HG02588 (cell line): Measurements from ENCODE around the gene SNTG2.
"Not testable (repeated sequence)": the region's sequence is repeated elsewhere in the genome, so short reads cannot be mapped to it uniquely, and the experiment has no call there.

Experiments
- ATAC-seq: cut with Tn5 transposase; IDR thresholded peaks from one replicate; pipeline ENCODE4 v1.9.1; 2021; ENCODE audit warnings: mild to moderate bottlenecking, moderate library complexity; ENCODE audit not compliant: unreplicated experiment

The SNTG2 gene

GRCh38 chr2:1360557-1361250, 410.1 kb downstream of the SNTG2 start:
- no peak for ATAC-seq

DNA sequence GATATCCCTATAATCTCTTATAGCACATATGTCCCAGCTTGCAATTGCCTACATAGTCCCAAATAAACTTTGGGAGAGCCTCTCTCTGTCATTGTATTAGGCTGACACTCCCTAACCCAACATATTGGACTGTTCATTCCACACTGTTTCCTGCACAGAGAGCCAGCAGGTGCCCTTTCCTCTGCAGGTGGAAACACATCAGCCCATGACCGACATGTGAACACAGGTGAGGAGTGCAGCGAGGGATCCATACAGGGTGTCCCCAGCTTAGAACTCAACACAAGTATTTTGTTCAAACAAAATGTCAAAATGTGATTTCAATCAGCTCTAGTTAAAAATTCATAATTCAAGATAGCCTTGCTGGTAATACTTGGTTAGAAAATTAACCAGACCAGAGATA, 412.7 kb downstream of the SNTG2 start:
- no peak for ATAC-seq

- no peak for ATAC-seq
These were observed 416.0 kb downstream of the SNTG2 start for GRCh38 chr2:1366546-1367134.

DNA sequence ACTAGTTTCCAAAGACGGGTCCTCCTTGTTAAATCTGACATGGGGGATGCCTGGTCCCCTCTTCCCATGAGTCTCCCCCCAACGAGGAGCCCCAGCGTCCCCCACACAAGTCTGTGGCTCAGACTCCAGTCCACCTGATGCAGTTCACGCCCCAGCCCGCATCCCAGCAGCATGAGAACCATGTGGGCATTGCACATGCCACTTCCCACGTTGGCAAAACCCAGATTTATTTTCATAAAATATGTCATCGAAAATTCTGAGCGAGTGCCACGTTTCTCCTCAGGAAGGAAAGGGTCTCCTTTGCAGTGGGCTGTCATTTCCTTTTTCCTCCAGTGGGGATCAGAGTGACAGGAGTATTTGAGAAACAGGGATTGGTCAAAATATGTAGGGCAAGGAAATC, 417.0 kb downstream of the SNTG2 start:
- ATAC-seq: no peak

- ATAC-seq: no peak
These were observed 419.3 kb downstream of the SNTG2 start for GRCh38 chr2:1369905-1370304.

GRCh38 chr2:1370461-1370860, 419.8 kb downstream of the SNTG2 start:
- ATAC-seq: no peak

- ATAC-seq: no peak
These were observed 420.4 kb downstream of the SNTG2 start for GRCh38 chr2:1371082-1371481.

DNA sequence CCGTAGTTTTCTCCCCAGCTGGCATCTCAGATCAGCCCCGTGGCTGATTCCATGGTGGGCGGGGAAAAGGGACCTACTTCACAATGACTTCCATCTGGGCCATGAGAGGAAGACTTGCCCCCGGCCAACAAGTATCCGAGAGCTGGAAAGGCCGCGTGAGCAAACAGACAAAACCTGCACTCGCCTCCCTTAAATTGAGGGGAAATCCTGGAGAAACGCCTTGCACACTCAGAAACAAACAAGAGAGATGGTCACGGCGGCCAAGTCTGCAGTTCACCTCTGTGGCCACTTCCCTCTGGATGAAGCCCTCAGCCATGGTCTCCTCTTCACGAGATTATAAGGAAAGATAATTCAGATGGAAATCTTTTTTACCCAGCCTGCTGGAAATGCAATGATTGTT, 423.2 kb downstream of the SNTG2 start:
- ATAC-seq: no peak

DNA sequence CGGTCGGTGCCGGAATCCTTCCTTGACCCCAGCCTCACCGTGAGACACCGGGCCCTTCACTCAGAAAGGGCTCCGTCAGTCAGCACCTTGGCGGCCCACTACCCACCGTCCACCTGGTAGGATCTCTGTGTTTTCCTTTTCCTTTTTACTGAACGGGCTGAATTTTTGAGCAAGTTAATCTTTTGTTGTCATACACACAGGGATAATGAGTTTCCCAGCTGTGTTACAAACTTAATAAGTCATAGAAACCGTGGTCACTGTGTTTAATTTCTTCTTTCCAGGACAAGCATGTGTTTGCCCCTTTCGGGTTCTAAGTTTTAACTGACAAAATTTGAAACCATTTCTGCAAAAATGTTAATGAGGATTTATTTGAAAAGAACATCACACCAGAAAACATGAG, 423.6 kb downstream of the SNTG2 start:
- no peak for ATAC-seq

DNA sequence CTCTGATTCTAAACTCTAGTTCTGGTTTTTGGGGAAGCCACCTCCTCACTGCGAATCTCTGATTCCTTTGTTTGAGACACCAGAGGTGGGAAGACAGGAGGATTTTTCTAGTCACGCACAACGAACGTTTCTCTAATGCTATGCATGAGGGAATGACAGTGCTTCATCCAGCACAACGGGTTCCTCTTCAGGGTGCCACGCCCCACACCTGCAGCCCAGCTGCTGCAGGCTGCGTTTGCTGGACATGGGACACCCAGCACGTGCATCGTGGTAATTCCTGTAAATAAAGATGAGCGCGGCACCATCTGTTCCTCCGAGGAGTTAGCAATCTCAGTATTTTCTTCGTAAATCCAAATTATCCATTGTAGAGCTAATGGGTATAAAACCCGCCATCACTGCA, 425.1 kb downstream of the SNTG2 start:
- no peak for ATAC-seq

- ATAC-seq: no peak
These were observed 426.8 kb downstream of the SNTG2 start for GRCh38 chr2:1377473-1377872.

- ATAC-seq: no peak
These were observed 428.0 kb downstream of the SNTG2 start for GRCh38 chr2:1378456-1379150.

DNA sequence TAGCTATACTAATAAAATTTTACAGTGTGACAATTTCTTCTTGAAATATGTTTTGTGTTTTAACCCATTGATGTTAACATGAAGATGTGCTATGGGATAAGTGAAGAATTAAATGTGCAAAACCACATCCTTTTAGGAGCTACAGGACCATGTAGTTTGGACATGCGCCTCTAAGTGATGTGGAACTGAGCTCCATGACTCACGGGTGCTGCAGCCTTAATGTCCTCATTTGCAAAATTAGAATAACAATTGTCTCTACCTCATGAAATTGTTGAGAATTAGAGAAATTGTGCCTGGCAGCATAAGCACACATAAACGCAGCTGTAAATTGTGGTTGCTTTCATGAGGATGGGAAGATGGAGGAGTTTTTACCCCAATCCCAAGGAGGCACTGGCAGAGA, 431.0 kb downstream of the SNTG2 start:
- no peak for ATAC-seq

- not testable (repeated sequence) for ATAC-seq
These were observed 437.5 kb downstream of the SNTG2 start for GRCh38 chr2:1387954-1388725.

DNA sequence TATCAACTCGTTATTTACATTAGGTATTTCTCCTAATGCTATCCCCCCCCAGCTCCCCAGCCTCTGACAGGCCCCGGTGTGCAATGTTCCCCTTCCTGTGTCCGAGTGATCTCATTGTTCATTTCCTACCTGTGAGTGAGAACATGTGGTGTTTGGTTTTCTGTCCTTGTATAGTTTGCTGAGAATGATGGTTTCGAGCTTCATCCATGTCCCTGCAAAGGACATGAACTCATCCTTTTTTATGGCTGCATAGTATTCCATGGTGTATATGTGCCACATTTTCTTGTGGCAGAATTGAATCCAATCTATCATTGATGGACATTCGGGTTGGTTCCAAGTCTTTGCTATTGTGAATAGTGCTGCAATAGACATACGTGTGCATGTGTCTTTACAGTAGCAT, 439.5 kb downstream of the SNTG2 start:
- not testable (repeated sequence) for ATAC-seq

GRCh38 chr2:1393321-1393720, 442.7 kb downstream of the SNTG2 start:
- ATAC-seq: no peak

GRCh38 chr2:1394709-1395408, 444.2 kb downstream of the SNTG2 start:
- ATAC-seq: no peak

DNA sequence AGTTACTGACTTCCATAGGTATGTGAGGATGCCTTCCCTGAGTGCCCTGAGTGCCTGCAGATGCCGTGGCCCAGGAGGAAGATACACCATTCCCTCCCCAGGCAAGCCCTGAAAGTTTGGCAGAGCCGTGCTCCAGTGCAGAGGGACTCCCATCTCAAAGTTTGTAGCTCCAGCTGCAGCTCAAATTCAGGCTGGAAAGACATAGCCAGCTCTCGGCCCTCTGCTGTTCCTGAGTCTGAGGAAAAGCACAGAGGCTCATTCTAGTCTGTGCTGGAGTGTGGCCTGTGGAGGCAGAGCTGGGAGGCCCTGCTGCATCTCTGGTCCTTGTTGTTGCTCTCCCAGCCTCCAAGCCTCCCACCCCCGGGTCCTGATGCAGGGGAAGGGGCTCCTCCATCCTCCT, 446.7 kb downstream of the SNTG2 start:
- ATAC-seq: no peak

DNA sequence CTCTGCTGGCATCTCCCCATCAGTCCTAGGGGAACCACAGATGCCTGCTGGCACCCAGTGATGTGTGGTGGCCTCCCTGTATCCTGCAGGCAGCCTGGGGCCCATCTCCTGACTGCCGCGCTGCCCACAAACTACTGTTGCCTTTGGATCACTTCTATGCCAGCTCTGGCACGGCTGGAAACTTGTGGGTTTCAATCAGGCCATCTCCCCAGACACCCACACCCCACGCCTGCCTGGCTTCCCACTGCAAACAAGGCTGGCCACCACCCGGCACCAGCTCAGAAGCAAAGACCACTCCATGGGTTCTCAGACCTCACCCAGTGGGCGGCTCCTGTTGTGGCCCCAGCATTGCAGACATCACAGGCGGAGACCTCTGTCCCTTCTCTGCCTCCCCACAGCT, 447.5 kb downstream of the SNTG2 start:
- no peak for ATAC-seq

DNA sequence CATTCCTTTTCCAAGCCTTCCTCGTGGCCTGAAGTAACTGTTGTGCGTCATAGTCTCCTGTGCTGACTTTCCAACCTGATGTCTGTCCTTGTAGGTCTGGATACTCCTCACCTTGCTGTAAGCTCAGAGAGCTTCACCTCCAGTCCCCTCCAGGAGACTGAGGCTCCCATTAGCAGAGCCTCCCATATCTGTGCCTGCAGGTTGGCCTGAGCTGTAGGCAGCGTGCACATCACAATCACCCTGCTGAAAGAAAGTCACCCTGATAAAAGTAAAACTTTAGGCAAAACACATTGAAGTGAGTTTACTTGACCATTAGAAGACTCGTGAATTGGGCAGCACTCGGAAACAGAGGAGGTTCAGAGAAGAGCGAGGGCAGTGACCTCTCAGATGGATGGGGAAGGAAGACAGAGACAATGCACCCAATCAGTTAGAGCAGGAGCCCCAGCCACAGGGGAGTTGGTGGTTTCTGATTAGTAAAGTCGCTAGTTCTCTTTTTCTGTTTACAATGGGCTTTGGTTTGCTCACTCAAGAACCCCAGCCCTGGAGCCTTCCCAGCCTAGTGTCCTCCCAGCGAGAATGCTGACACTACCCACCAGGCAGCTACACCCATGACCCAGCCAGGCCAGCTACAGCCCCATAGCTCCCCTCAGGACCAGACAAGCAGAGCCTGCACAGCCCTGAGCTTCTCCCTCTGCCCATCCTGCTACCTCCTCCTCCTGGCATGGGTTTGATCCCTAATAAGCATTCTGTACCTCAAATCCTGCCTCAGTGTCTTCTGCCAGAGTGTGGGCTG, 450.5 kb downstream of the SNTG2 start:
- ATAC-seq: no peak
